DOHH2 (cell line): ENCODE data around the gene SLIT1.

Experiments
- CTCF ChIP-seq: fragments of 200-600 bp; sonication (generic); IDR thresholded peaks from one replicate; pipeline ENCODE4 v1.5.1; 2014; ENCODE audit warnings: antibody characterized with exemption, mild to moderate bottlenecking, low read depth, low read length; ENCODE audit not compliant: poor library complexity, severe bottlenecking
- EZH2phosphoT487 ChIP-seq: fragments of 200-600 bp; sonication (generic); IDR thresholded peaks from 2 replicates; pipeline ENCODE4 v1.6.1; 2017; ENCODE audit warnings: borderline replicate concordance, mild to moderate bottlenecking, antibody characterized with exemption, low read length, moderate library complexity, mixed read lengths

GRCh38 chr10:97031459-97031858 lies 154.3 kb downstream of the SLIT1 start:
- TF ChIP-seq CTCF = no peak
- no peak for TF ChIP-seq EZH2phosphoT487
